GM20000 (cell line): Measurements from ENCODE around the gene PRKN.

Experiments used
- DNase-seq: peaks from one replicate; pipeline ENCODE4 v3.0.0; 2012; ENCODE audit warnings: low spot score
- CTCF ChIP-seq: IDR thresholded peaks from 2 replicates; pipeline ENCODE4 v1.5.1; 2012; ENCODE audit warnings: mild to moderate bottlenecking, control low read depth; ENCODE audit errors: extremely low read depth, missing control alignments

The PRKN gene

DNA sequence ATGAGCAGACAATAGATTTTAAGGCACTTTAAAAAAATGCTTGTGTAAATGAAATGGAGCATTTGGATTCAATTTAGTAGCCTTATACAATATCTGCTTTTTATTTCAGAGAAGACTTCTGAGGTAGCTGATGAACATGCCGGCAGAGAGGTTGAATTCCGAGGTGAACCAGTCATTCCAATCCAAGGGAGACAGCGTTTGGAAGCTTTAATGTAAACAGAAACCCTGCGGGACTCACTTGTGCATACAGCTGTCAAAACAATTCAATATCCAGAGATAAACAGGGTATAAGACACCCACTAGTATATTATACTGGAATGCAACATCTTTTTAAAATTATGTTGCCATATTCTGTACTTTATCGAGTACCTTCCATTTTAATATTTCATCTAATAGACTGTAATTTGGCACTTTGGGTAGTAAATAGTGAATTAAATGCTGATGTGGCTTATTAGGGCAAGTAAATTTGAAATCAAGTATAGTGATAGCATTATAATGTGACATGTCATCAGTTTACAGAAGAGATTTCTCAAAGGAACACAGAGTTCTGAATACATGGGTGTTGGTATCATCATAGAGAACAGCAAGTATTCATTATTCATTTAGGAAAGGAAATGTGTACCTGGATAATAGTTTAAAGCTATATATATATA, 347.7 kb downstream of the PRKN start:
- TF ChIP-seq CTCF: no peak
- no peak for DNase-seq

DNA sequence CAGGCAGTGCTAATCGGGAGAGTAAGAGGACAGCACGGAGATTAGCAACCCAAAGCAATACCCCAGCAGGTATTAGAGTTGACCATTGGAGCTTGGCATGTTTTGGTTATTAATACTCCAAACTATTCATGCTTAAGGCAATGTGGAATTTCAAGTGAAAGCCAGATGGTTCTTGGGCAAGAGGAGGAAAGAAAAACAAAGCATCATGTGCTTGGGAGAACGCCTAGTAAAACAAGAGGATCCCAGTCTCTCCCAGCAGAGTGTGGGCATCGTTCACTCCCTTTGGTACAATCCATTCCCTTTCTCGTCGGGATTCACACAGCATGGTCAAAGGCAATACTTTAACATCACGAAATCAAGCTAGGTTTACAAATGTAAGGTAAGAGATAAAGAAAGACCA, 349.8 kb downstream of the PRKN start:
- no peak for TF ChIP-seq CTCF
- no peak for DNase-seq

GRCh38 chr6:162373868-162374267, 353.7 kb downstream of the PRKN start:
- no peak for DNase-seq
- no peak for TF ChIP-seq CTCF

DNA sequence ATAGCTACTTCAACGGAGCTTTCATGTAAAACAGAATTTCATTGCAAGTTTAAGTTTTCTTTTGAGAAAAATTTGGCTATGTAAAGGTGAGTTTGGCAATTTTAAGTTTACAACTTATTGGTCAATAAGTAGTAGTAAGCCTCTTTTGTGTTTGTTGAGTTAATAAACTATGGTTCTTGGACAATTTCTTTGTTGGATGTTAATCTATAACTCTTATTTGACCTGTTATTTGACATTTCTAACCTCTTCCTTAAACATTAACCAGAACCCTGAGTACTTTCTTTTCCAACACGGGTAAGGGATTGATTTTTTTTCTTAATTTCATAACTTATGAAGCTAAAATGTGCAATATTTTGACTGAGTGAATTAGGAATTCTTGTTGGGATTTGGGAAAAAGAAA, 354.4 kb downstream of the PRKN start:
- TF ChIP-seq CTCF: no peak
- DNase-seq: no peak

DNA sequence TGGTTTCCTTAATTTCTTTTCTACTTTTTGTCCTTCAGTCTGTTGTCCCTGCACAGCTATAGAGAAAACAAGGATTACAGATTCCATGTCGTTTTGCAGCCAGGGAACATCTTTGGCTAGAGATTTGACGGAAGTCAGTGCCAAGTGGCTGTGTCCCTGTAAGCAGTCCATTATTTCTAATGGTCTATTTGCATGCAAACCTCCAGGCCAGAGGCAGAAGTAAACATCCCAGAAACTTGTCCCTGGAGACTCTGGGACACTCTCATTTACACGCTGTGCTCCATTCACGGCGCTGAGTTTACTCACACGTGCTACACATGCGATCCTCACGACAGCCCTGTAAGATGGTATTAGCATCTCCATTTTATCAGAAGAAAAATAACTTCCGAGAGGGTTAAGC, 355.5 kb downstream of the PRKN start:
- no peak for TF ChIP-seq CTCF
- DNase-seq: no peak

DNA sequence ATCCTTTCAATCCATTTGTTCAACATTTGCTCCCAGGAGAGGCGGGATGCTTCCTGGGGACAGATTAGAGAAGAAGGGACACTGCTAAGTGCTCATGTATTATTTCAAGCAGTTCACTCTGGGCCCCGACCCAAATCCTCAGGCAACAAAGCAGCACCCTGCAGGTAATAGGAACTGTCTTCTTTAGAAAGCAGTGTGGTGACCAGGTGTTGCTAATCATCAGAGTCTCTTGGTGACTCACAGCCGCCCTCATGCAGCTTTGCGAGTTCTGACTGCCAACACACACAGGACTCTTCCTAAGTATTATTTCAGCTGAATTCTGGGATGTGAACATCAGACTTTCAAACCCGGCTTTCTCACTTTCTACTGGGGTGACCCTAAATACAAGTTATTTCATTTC, 356.4 kb downstream of the PRKN start:
- DNase-seq: no peak
- TF ChIP-seq CTCF: no peak

- TF ChIP-seq CTCF: no peak
- DNase-seq: no peak
These were observed 358.5 kb downstream of the PRKN start for GRCh38 chr6:162369091-162369490.
